ENCODE data around the gene C1orf53. TPM values are rescaled to one million over a fixed set of nuclear protein-coding genes. Genes with fewer than 3 reads are reported as not detected.
A peak's percentile ranks its signal among the peaks of the same experiment; 100 is the strongest.

The C1orf53 gene
- total RNA-seq, 1 experiment from 2014 or later: 0.33 TPM

- ChIA-PET CTCF (no interaction called here), POLR2A (no interaction called here)
- peak; percentile 21; the same call in 1 of the 2 replicates for ATAC-seq
- no peak for DNase-seq (ENCODE audit: low spot score)
- Mint-ChIP-seq H3K36me3 (no peaks in the 10 kb centered on the region), H3K27me3 (ENCODE audit: low read depth) (peaks cover 88% of the 10 kb centered on the region), H3K4me3 (no peak overlapping the region), H3K4me1 (peaks cover 40% of the 10 kb centered on the region), H3K27ac (no peak overlapping the region), H3K9me3 (no peaks in the 10 kb centered on the region)
- TF ChIP-seq JAZF1 (CRISPR knock-in tag; IDR thresholded peaks at IDR 0.05): no peak
- no peak for TF ChIP-seq NFATC4 (CRISPR knock-in tag; IDR thresholded peaks at IDR 0.05)
- no peak for TF ChIP-seq ZNF317 (CRISPR knock-in tag; IDR thresholded peaks at IDR 0.05; ENCODE audit: borderline replicate concordance, low read depth)
- no peak for TF ChIP-seq TEAD1 (CRISPR knock-in tag; IDR thresholded peaks at IDR 0.05)
- TF ChIP-seq CTCF (IDR thresholded peaks at IDR 0.05): peak; percentile 57
- TF ChIP-seq CBFB (CRISPR knock-in tag; IDR thresholded peaks at IDR 0.05; ENCODE audit: low read depth): no peak
- TF ChIP-seq ZNF416 (CRISPR knock-in tag; IDR thresholded peaks at IDR 0.05): no peak
- TF ChIP-seq ZNF281 (CRISPR knock-in tag; IDR thresholded peaks at IDR 0.05): no peak
- no peak for TF ChIP-seq GABPB1 (CRISPR knock-in tag; IDR thresholded peaks at IDR 0.05)
These were observed 22.2 kb downstream of the C1orf53 start for GRCh38 chr1:197924516-197925123.

DNA sequence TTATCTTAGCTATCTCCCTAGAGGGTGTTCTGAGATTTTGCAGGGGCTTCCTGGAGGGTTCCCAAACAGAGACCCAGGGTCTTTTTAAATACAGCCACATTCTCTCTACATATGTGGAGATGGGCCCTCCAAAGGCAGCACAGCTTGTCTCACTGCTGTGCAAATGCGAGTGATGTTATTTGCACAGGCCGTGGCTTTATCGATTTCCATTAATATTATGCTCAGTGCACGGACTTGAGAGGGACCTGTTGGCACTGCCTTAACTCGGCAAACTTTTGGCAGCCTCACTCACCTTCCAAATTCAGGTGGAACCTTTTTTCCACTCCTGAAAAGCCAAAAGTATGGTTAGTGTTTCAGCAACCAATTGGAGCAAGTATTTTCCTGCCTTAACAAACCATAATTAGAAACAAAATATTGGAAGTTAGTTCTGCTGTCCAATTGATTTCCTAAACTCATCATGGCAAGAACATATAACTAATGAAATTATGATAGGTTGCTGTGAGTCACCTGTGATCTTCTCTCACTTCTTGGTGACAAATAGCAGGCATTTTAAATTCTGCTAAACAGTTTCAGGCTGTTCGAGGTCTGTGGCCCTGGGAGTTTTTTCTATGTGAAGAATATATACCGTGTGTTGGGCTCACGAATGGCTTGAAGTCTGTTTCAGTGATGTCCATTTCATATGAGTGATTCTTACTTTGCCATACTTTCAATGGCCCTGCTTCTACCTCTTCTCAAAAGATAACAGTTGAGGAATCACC lies 25.7 kb downstream of the C1orf53 start:
- no peak for TF ChIP-seq E2F4 (CRISPR knock-in tag; IDR thresholded peaks at IDR 0.05; ENCODE audit: borderline replicate concordance, low read depth)
- no peak for TF ChIP-seq JAZF1 (CRISPR knock-in tag; IDR thresholded peaks at IDR 0.05)
- TF ChIP-seq SOX15 (CRISPR knock-in tag; IDR thresholded peaks at IDR 0.05): no peak
- no peak for TF ChIP-seq PRRX2 (CRISPR knock-in tag; IDR thresholded peaks at IDR 0.05)
- no peak for TF ChIP-seq ZMAT4 (CRISPR knock-in tag; IDR thresholded peaks at IDR 0.05)
- TF ChIP-seq GTF2I (CRISPR knock-in tag; conservative IDR thresholded peaks at IDR 0.05): no peak
- TF ChIP-seq TEAD4 (CRISPR knock-in tag; IDR thresholded peaks at IDR 0.05): no peak
- no peak for TF ChIP-seq USF1 (CRISPR knock-in tag; IDR thresholded peaks at IDR 0.05)
- no peak for TF ChIP-seq ATF2 (CRISPR knock-in tag; IDR thresholded peaks at IDR 0.05; ENCODE audit: borderline replicate concordance, low read depth)
- DNase-seq (ENCODE audit: low spot score) (no peak), ATAC-seq (no peak)
- Mint-ChIP-seq H3K9me3 (no peaks in the 10 kb centered on the region), H3K4me3 (peak overlapping the region; percentile 65; the same call in 1 of the 2 replicates), H3K36me3 (no peaks in the 10 kb centered on the region), H3K4me1 (peaks cover 9% of the 10 kb centered on the region), H3K27ac (no peak overlapping the region), H3K27me3 (ENCODE audit: low read depth) (peaks cover 54% of the 10 kb centered on the region)
- CTCF ChIA-PET: interaction anchor here (0.6 to 1.4 kb wide), 4 partner anchors 306 to 408 kb away, joined by 3 to 11 read pairs (median 4); no protein-coding TSS in a partner anchor
- POLR2A ChIA-PET: no interaction called here

Measured in WTC11 (cell line).